ENCODE data around the gene SLC16A2.

SLC16A2 gene

GRCh38 chrX:74421036-74421739 is at the start of gene SLC16A2:
SLC16A2 (plus strand) TSS chrX:74421493; CDS start chrX:74421638, 145 bp downstream.
- peak; percentile 70 for DNase-seq (ENCODE audit: low spot score)

DNA sequence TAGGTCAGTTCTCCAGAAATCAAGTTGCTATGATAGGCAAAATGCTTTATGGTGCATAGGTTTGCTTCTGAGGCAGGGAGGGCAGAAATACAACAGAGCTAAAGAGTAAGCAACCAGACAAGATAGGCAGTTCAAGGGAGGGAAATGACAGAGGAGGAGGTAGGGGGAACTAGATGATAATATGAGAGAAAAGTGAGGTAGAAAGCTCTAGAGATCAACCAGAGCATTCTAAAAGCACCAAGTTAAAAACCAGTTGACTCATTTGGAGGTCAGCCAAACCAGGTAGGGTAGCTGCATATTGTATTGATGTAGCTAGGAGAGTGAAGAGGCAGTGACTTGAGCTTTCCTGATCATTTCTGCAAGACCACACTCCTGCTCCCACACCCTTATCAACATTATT is 49.0 kb upstream of the SLC16A2 start:
- no peak for DNase-seq (ENCODE audit: low spot score)

- DNase-seq (ENCODE audit: low spot score), result no peak
Observed at GRCh38 chrX:74377282-74377681, 44.0 kb upstream of the SLC16A2 start.

DNA sequence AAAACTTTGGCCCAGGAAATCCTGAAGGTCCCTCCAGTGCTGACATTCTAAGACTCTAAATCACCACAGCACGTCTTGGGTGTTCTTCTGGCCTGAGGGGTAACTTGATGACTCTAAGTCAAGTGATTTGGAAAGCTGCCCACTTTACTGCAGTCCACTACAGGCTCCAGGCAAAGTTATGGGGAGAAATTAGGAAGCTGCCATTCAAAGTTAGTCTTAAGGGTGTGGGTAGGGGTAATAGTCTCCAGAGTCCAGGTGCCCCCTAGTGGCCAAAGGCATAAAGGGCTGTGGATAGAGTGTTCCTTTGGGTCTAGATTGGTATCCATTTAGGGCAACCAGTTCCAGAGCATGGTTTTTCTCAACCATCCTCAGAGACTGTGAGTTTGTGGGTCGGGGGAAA is 38.7 kb upstream of the SLC16A2 start:
- DNase-seq (ENCODE audit: low spot score), result peak; percentile 60

- DNase-seq (ENCODE audit: low spot score), result peak; percentile 60
Observed at GRCh38 chrX:74383611-74384010, 37.7 kb upstream of the SLC16A2 start.

- no peak for DNase-seq (ENCODE audit: low spot score)
Observed at GRCh38 chrX:74389016-74389722, 32.1 kb upstream of the SLC16A2 start.

- DNase-seq (ENCODE audit: low spot score), result no peak
Observed at GRCh38 chrX:74395556-74395955, 25.7 kb upstream of the SLC16A2 start.

GRCh38 chrX:74405973-74406489 is 15.3 kb upstream of the SLC16A2 start:
- DNase-seq (ENCODE audit: low spot score), result no peak

DNA sequence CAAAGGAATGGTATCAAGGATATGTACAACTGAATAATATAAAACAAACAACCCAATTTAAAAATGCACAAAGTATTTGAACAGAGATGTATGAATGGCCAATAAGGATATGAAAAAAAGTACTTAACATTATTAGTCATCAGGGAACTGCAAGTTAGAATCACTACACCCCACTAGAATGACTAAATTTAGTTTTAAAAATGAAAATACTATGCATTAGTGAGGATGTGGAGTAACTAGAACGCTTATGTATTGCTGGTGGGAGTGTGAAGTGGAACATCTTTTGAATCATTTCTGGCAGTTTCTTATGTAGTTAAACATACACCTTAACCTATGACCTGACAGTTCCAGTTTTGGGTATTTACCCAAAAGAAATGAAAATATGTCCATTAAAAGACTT is 13.0 kb upstream of the SLC16A2 start:
- DNase-seq (ENCODE audit: low spot score), result no peak

GRCh38 chrX:74419864-74420195 is 1.5 kb upstream of the SLC16A2 start:
- no peak for DNase-seq (ENCODE audit: low spot score)

DNA sequence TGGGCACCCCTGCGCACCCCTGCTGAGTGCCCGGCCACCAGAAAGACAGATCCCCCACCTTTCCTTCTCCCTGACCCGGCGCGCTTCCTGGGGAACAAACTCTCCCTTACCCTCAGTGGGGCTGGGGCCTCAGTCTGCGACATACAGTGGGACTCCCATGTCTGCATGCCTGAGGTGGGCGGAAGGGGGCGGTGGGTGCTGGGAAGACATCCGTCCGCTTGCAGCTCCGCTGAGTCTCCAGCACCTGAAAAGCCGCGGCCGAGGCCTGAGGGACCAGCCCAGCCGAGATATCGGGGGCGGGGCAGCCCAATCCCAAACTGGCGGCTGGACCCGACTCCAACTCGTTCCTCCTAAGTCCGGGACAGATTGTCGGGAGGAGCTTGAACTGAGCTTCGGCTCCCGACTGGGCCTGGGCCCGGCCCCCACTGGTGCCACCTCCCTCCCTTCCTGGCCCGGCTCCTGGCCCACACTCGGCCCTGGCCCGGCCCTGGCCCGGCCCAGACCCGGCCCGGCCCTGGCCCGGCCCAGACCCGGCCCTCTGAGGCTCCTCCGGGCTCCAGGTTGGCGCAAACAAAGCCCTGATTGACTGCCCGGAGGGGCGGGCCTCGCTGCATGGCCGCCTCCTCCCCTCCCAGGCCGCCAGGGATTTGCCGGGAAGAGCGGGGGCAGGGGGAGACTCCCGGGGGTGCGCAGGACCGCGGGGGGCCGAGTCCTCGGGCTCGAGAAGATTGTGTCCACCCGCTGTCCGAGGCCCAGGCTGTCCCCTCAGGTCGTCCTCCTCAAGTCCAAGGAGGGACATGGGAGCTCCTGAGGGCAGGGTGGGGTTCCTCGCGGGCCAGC is 877 bp upstream of the SLC16A2 start:
- DNase-seq (ENCODE audit: low spot score), result peak; percentile 74

GRCh38 chrX:74421740-74422352 is 553 bp downstream of the SLC16A2 start:
- no peak for DNase-seq (ENCODE audit: low spot score)

DNA sequence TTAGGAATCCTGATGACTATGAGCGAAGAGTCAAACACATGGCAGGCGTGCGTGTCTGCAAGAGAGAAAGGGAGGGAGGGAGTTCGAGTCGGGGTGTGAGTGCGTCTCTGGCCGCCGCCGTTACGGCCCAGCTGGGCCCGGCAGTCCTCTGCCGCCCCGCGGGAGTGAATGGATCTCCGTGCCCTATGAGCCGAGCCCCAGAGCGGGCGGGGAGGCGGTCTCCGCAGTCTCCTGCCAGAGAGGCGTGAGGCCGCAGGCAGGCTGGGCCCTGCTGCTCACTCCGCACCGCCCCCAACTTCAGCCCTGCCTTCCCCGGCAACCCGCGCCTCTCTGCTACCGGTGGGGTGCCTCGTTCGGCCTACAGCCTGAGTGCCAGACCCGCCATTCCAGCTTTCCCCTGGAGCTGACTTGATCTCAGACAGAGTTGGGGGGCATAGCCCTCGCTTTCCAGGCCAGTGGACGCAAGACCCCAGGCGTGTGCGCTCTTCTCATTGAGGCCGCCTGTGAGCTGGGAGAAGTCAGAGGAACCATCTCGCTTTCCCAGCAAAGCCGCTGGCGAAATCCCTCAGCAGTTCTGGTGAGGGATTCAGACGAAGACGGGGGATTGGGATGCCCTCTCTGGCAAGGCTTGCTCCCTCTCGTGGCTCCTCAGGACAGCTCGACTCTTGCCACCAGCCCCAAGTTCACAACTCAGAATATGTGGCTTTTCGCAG is 1.4 kb downstream of the SLC16A2 start:
- peak; percentile 82 for DNase-seq (ENCODE audit: low spot score)

DNA sequence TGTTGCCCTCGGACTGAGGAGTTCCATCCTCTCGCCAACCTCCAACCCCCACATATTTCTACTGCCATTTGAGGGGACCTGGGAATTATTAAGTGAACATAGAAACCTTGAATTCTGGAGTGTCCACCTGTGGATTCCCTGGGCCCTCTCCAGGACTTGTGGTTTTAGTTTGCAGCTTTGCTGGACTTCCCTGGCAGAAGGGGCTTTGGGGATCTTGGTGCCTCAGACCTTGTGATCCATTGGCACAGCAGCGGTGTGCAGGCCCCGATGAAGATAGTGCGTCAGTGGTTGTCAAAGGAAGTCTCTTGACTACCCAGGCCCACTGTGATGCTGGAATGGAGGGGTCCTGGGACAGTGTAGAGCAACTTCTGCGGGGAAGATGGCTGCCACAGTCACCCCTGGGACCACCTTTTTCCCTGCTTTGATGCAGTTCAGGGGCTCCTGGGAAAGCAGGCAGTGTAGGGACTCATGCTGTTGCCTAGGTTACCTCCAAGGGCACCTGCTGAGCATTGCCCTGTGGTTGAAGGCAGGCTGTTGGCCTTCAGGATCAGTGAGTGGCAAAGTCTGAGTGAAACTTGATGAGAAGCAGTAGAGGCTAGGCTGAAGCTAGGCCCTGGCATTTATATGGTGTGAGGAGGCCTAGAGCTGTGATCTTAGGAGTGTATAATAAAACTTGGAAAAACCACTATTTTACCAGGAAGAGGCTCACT is 2.2 kb downstream of the SLC16A2 start:
- DNase-seq (ENCODE audit: low spot score), result no peak

DNA sequence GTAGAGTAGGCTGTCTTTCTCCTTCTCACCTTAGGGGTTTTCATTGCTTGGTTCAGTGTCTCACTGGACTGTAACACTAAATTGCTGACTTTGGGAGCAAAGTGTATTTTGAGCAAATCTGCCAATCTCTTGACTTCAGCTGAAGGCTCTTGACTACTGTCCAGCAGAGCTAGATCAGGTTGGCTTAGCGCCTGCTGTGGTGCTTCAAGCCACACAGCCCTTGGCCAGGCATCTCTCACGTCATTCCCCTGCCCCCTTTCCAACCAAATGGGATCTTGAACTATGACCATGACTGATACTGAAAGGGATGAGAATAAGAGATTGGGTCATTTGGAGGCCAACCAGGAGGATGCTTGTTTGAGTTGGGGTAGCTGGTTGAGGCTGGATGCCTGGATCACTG is 4.8 kb downstream of the SLC16A2 start:
- no peak for DNase-seq (ENCODE audit: low spot score)

- no peak for DNase-seq (ENCODE audit: low spot score)
Observed at GRCh38 chrX:74426615-74427014, 5.3 kb downstream of the SLC16A2 start.

DNA sequence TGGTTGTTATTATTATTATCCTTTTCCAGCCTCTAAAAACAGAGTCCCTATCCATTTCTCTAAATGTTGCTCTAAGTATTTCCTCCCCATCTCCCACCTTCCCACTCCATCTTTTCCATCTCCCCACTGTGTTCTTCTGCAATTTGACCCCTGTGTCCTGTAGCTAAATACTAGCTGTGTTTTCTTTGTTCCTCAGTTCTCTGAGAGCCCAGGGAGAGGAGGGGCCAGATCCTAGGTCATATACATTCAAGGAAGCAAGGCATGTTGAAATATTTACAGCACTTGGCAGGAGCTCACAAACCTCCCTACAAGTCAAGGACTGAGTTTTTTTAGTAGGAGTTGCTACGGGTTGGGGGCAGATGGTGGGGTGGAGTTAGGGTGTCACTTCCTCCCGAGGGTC is 10.5 kb downstream of the SLC16A2 start:
- DNase-seq (ENCODE audit: low spot score), result no peak

DNA sequence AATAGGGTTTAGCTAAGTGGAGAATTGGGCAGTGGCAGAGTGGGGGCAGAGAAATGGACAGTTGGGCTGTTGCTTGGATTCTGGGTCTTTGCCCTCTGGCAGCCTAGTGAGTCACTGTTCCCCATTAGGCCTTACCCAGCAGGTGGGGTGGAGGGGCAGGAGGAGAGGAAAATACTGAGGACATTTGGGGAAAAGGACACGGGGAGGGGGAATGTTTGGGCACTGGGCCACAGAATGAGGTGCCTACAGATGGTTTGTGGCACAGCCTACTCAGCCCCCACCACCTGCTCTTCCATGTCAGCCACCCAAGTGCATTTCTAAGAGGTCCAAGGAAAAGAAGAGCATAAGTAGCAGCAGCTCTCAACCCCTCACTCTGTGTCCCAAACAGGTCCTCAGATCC is 13.0 kb downstream of the SLC16A2 start:
- DNase-seq (ENCODE audit: low spot score), result no peak

DNA sequence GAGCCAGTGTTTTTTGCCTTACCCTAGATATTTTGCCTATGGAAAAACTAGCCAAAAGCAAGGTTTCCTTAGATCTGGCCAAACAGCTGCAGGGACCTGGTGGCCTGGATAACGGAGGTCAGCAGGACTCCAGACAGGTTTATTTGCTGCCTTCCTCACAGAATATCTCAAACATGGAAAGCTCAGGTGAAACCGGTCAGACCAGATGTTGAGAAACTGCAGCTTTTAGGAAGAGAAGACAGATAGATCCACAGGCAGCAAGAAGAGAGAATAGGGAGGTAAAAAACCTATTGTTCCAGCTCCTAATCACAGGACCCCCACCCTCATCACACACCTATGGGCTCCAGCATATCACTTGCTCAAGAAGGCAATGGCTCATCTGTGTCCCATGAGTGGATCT is 16.2 kb downstream of the SLC16A2 start:
- no peak for DNase-seq (ENCODE audit: low spot score)

DNA sequence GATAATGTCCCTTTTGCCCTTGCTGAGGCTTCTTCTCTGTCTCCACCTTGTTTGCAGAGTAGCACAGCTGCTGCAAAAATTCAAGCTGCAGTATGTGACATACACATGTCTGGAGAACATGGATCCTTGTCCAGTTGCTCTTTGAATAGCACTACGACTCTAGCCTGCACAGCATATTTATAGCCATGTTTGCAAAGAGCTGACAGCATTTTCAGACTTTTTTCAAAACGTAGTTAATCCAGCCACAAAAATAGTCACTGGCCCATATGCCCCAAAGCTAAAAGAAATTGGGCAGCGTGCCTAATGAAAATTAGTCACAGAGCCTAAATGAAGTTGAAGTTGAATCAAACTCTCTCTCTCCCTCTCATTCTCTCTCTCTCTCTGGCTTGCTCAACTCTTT is 17.5 kb downstream of the SLC16A2 start:
- no peak for DNase-seq (ENCODE audit: low spot score)

- DNase-seq (ENCODE audit: low spot score), result no peak
Observed at GRCh38 chrX:74445099-74445498, 23.8 kb downstream of the SLC16A2 start.
